D341Med (cell line): ENCODE data around the gene SELL.
"Not testable (repeated sequence)": the region's sequence is repeated elsewhere in the genome, so short reads cannot be mapped to it uniquely, and the experiment has no call there.

Experiments
- DNase-seq: peaks from one replicate; pipeline ENCODE4 v3.0.0; 2012; ENCODE audit warnings: low spot score

Gene SELL

DNA sequence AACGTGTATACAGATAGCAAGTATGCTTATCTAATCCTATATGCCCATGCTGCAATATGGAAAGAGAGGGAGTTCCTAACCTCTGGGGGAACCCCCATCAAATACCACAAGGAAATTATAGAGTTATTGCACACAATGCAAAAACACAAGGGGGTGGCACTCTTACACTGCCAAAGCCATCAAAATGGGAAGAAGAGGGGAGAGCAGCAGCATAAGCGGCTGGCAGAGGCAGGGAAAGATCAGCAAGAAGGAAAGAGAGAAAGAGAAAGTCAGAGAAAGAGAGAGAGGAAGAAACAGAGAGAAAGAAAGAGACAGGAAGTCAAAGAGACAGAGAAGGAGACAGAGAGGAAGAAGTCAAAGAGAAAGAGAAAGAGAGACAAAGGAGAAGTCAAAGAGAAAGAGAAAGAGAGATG lies 44.2 kb downstream of the SELL start:
- DNase-seq = not testable (repeated sequence)

DNA sequence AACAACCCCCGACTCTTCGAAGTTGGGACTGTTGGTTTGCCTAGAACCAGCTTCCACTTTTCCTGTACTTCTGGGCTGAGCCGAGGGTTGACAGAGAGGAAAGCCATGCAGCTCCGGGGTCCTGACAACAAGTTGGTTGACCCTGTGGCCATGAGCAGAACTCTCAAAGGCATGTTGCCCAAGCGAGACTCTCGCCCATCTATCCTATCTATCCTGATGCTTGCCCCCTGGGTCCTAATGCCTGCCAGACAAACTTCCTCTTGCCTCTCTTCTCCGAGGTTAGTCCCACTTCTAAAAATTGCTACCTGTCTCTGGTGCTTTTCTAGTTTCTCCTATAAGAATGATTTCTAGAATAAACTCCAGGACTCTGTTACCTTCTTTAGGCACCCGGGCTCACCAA lies 48.7 kb downstream of the SELL start:
- DNase-seq = not testable (repeated sequence)

DNA sequence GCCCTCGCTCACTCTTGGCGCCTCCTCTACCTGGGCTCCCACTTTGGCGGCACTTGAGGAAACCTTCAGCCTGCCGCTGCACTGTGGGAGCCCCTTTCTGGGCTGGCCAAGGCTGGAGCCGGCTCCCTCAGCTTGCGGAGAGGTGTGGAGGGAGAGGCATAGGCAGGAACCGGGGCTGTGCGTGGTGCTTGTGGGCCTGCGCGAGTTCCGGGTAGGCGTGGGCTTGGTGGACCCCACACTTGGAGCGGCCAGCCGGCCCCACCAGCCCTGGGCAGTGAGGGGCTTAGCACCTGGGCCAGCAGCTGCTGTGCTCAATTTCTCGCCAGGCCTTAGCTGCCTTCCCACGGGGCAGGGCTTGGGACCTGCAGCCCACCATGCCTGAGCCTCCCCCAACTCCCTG lies 50.4 kb downstream of the SELL start:
- not testable (repeated sequence) for DNase-seq

DNA sequence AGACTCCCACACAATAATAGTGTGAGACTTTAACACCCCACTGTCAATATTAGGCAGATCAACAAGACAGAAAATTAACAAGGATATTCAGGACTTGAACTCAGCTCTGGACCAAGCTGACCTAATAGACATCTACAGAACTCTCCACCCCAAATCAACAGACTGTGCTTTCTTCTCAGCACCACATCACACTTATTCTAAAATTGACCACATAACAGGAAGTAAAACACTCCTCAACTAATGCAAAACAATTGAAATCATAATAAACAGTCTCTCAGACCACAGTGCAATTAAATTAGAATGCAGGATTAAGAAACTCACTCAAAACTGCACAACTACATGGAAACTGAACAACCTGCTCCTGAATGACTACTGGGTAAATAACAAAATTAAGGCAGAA lies 52.6 kb downstream of the SELL start:
- not testable (repeated sequence) for DNase-seq

DNA sequence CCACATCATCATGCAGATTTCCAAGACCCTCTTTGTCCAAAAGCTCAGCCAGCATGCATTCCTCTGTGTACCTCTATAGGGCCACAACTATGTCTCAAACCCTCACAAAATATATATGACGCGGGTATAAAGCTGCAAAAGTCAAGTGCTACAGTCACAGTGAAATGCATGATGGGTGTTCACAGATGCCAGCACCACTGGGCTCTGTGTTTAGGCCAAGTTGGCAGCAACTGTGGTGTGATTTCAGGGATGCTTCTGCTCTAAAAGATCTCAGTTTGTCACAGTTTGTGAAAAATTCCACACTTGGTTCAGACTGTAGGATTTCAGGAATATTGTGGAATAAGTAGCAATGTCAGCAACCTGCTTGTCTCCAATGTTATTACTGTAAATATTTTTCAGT lies 57.5 kb downstream of the SELL start:
- no peak for DNase-seq

DNA sequence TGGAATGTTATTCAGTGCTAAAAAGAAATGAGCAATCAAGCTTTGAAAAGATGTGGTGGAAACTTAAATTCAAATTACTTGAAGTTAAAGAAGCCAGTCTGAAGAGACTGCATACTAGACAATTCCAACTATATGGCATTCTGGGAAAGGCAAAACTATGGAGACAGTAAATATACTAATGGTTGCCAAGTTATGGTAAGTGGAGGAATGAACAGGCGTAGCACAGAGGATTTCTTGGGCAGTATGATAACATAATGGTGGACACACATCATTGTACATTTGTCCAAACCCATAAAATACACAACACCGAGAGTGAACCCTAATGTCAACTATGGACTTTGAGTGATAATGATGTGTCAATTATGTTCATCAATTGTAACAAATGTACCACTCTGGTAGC lies 60.4 kb downstream of the SELL start:
- DNase-seq = no peak

DNA sequence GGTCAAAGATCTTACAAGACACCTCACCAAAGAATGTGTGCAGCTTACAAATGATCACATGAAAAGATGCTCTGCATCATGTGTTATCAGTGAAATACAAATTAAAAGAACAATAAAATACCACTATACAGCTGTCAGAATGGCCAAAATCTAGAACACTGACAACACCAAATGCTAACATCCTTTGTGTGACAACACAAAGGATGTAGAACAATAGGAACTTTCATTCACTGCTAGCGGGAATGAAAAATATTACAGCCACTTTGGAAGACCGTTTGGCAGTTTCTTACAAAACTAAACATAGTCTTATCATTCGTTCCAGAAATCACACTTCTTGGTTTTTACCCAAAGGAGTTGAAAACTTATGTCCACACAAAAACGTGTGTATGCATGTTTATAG lies 60.9 kb downstream of the SELL start:
- DNase-seq = no peak

DNA sequence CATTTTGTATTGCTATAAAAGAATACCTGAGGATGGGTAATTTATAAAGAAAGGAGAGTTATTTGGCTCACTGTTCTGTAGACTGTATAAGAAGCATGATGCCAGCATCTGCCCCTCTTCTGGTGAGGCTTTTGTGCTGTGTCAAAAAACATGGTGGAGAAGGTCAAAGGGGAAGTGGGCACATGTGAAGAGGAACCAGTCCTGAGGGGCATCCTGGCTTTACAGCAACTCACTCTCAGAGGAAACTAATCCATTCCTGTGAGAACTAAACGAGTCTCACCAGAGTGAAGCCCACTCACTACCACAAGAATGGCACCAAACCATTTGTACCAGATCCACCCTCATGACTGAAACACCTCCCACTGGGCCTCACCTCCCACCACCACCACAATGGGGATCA lies 62.7 kb downstream of the SELL start:
- DNase-seq = no peak

DNA sequence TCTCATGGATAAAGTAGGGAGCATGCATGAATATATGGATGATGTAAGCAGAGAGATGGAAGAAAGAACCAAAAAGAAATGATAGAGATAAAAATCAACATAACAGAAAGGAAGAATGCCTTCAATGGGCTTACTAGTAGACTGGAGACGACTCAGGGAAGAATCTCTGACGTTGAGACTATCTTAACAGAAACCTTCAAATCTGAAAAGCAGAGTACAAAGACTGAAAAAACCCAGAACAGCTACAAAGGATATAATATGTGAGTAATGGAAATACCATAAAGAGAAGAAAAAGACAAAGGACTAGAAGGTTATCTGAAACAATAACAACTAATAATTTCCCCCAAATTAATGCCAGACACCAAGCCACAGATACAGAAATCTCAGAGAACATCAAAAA lies 63.2 kb downstream of the SELL start:
- no peak for DNase-seq

DNA sequence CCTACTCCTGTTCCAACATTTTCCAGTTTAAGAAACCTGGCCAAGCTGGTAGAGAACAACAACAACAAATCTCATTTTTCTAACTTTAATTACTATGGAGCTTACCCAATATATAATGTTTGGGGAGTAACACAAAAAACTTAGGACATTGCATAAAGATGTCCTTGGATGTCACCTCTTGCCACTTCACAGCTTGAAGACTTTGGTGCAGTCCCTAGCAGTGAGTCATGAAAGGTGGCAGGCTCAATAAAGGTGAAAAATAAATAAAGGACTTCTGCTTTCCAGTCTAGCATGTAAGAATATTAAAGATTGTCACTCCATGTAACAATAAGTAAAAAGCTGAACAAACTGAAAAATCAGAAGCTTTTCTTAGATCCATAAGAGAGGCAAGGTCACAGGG lies 63.9 kb downstream of the SELL start:
- DNase-seq = no peak

DNA sequence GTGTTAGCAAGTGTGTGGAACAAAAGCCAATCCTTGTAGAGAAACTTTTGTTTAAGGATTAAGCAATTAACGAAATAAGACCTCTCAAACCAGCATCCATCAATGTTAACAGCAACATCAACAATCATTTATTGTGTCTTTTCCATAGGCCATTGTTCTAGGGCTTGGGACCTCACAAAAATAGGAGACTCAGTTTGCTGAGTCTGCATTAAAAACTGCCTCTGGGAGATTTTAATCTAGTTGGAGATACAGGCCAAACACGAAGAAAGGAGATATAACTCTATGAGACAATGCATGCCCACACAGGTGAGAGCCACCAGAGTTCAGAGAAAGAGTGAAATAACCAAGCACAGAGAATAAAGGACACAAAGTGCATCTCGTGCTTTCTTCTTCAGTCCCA lies 67.1 kb downstream of the SELL start:
- no peak for DNase-seq
